IMR-90 (cell line): ENCODE data around the gene SET. TPM values are rescaled to one million over a fixed set of nuclear protein-coding genes. Genes with fewer than 3 reads are reported as not detected.

Source experiments
- ATAC-seq: fragments of 200-7000 bp; cut with Tn5 transposase; 2 replicates; pipeline ENCODE4 v1.9.1; 2020; ENCODE audit warnings: low read depth, mild to moderate bottlenecking, moderate library complexity
- BruUV-seq: library from RNA; stranded (reverse); fragments of 400-500 nt; replicated peaks from 2 replicates; lab custom pipeline; 2021; lab: Mats Ljungman, UMichigan
- CTCF ChIA-PET: fragments of 300-600 bp; formaldehyde crosslinking; extraction: SDS; loops from one replicate; lab custom pipeline; 2021; ENCODE audit warnings: antibody characterized with exemption; lab: Yijun Ruan, JAX
- POLR2A ChIA-PET: fragments of 300-600 bp; sonication (Branson Sonifier 250); formaldehyde crosslinking; loops from one replicate; lab custom pipeline; 2022; ENCODE audit warnings: antibody characterized with exemption; ENCODE audit not compliant: unreplicated experiment; lab: Charles Lee
- DNase-seq: peaks from one replicate; pipeline ENCODE4 v3.0.0; 2013
- H2AFZ ChIP-seq: replicated peaks from 2 replicates; pipeline ENCODE3; 2013; ENCODE audit warnings: low read length, mild to moderate bottlenecking; ENCODE audit not compliant: poor library complexity
- H2AK5ac ChIP-seq: 2 replicates; pipeline ENCODE4 v1.6.1; 2013; ENCODE audit warnings: low read depth, low read length, inconsistent platforms
- H2AK9ac ChIP-seq: replicated peaks from 2 replicates; pipeline ENCODE3; 2013; ENCODE audit warnings: mild to moderate bottlenecking, low read depth, low read length, moderate library complexity; ENCODE audit not compliant: poor library complexity
- H2BK120ac ChIP-seq: 2 replicates; pipeline ENCODE4 v1.6.1; 2013; ENCODE audit warnings: low read depth, low read length, inconsistent platforms
- H2BK15ac ChIP-seq: 3 replicates; pipeline ENCODE4 v1.6.1; 2013; ENCODE audit warnings: low read depth, low read length, inconsistent platforms
- H2BK20ac ChIP-seq: 2 replicates; pipeline ENCODE4 v1.6.1; 2013; ENCODE audit warnings: low read depth, mild to moderate bottlenecking, inconsistent platforms, low read length, moderate library complexity
- H2BK5ac ChIP-seq: 2 replicates; pipeline ENCODE4 v1.6.1; 2013; ENCODE audit warnings: mild to moderate bottlenecking, low read depth, low read length, inconsistent platforms; ENCODE audit not compliant: poor library complexity, severe bottlenecking
- H3K14ac ChIP-seq: replicated peaks from 2 replicates; pipeline ENCODE4 v1.6.1; 2013; ENCODE audit warnings: low read depth, low read length, inconsistent platforms
- H3K18ac ChIP-seq: 2 replicates; pipeline ENCODE4 v1.6.1; 2013; ENCODE audit warnings: low read depth, low read length, control low read depth
- H3K23ac ChIP-seq: 2 replicates; pipeline ENCODE4 v1.6.1; 2013; ENCODE audit warnings: low read depth, low read length, inconsistent platforms
- H3K27ac ChIP-seq: 2 replicates; pipeline ENCODE4 v1.5.1; 2013; ENCODE audit warnings: mild to moderate bottlenecking, control low read depth, low read length; ENCODE audit not compliant: insufficient read depth
- H3K27me3 ChIP-seq: 2 replicates; pipeline ENCODE4 v1.6.1; 2013; ENCODE audit warnings: low read length; ENCODE audit not compliant: control insufficient read depth, insufficient read depth
- H3K36me3 ChIP-seq: 2 replicates; pipeline ENCODE4 v1.6.1; 2013; ENCODE audit warnings: low read length, mixed read lengths; ENCODE audit not compliant: control insufficient read depth, insufficient read depth
- H3K4ac ChIP-seq: 2 replicates; pipeline ENCODE4 v1.6.1; 2013; ENCODE audit warnings: low read depth, low read length, inconsistent platforms
- H3K4me1 ChIP-seq: 2 replicates; pipeline ENCODE4 v1.6.1; 2013; ENCODE audit warnings: low read length, mixed read lengths; ENCODE audit not compliant: control insufficient read depth, insufficient read depth
- H3K4me2 ChIP-seq: 2 replicates; pipeline ENCODE4 v1.6.1; 2013; ENCODE audit warnings: low read depth, mild to moderate bottlenecking, control low read depth, low read length, moderate library complexity
- H3K4me3 ChIP-seq: 2 replicates; pipeline ENCODE4 v1.5.1; 2013; ENCODE audit warnings: low read depth, mild to moderate bottlenecking, control low read depth, low read length, moderate library complexity; ENCODE audit not compliant: insufficient read depth
- H3K56ac ChIP-seq: 2 replicates; pipeline ENCODE4 v1.6.1; 2013; ENCODE audit warnings: low read length, inconsistent platforms; ENCODE audit not compliant: insufficient read depth; ENCODE audit errors: extremely low read depth
- H3K79me1 ChIP-seq, 2 experiments: 2 replicates each; pipeline ENCODE4 v1.6.1; 2013; ENCODE audit warnings: low read length in 2 of 2, inconsistent platforms in 1 of 2, low read depth in 1 of 2
- H3K9ac ChIP-seq: 2 replicates; pipeline ENCODE4 v1.6.1; 2013; ENCODE audit warnings: low read depth, low read length, control low read depth
- H3K9me1 ChIP-seq: 2 replicates; pipeline ENCODE4 v1.6.1; 2013; ENCODE audit warnings: low read length, inconsistent platforms; ENCODE audit not compliant: insufficient read depth
- H3K9me3 ChIP-seq: 2 replicates; pipeline ENCODE4 v1.6.1; 2013; ENCODE audit warnings: low read length; ENCODE audit not compliant: control insufficient read depth, insufficient read depth
- H4K20me1 ChIP-seq: 2 replicates; pipeline ENCODE4 v1.6.1; 2013; ENCODE audit warnings: low read length, inconsistent platforms; ENCODE audit not compliant: insufficient read depth
- H4K5ac ChIP-seq: 2 replicates; pipeline ENCODE4 v1.6.1; 2013; ENCODE audit warnings: mild to moderate bottlenecking, low read depth, low read length, control low read depth
- H4K8ac ChIP-seq, 2 experiments: 2 replicates each; pipeline ENCODE4 v1.6.1; 2013; ENCODE audit warnings: low read depth in 2 of 2, low read length in 2 of 2, control low read depth in 1 of 2, inconsistent platforms in 1 of 2
- H4K91ac ChIP-seq: 2 replicates; pipeline ENCODE4 v1.6.1; 2013; ENCODE audit warnings: low read depth, low read length, inconsistent platforms; ENCODE audit not compliant: insufficient read depth
- BHLHE40 ChIP-seq: fragments of 150-350 bp; IDR thresholded peaks from 2 replicates; pipeline ENCODE4 v1.6.1; 2016; ENCODE audit warnings: mild to moderate bottlenecking, low read depth, low read length
- CEBPB ChIP-seq: IDR thresholded peaks from 2 replicates; pipeline ENCODE4 v1.6.1; 2012; ENCODE audit warnings: low read depth, low read length, improper control_type of control experiment
- CHD1 ChIP-seq: IDR thresholded peaks from 2 replicates; pipeline ENCODE4 v1.6.1; 2012; ENCODE audit warnings: low read depth, low read length, improper control_type of control experiment
- CTCF ChIP-seq: conservative IDR thresholded peaks from 2 replicates; pipeline ENCODE4 v1.5.1; 2012; ENCODE audit warnings: mild to moderate bottlenecking, low read depth, low read length, improper control_type of control experiment
- ELK1 ChIP-seq: fragments of 150-350 bp; IDR thresholded peaks from 2 replicates; pipeline ENCODE4 v1.6.1; 2016; ENCODE audit warnings: low read depth, mild to moderate bottlenecking, low read length, moderate library complexity, borderline replicate concordance
- FOS ChIP-seq: fragments of 150-350 bp; IDR thresholded peaks from 2 replicates; pipeline ENCODE4 v1.6.1; 2016; ENCODE audit warnings: low read depth, low read length
- MAFK ChIP-seq: IDR thresholded peaks from 2 replicates; pipeline ENCODE4 v1.6.1; 2012; ENCODE audit warnings: low read depth, low read length, improper control_type of control experiment
- MAZ ChIP-seq: IDR thresholded peaks from 2 replicates; pipeline ENCODE4 v1.6.1; 2012; ENCODE audit warnings: low read depth, mild to moderate bottlenecking, low read length, improper control_type of control experiment, moderate library complexity, borderline replicate concordance
- MXI1 ChIP-seq: IDR thresholded peaks from 2 replicates; pipeline ENCODE4 v1.6.1; 2012; ENCODE audit warnings: low read depth, mild to moderate bottlenecking, low read length, moderate library complexity, borderline replicate concordance
- NFE2L2 ChIP-seq: fragments of 150-350 bp; IDR thresholded peaks from 2 replicates; pipeline ENCODE4 v1.6.1; 2016; ENCODE audit warnings: low read depth, mild to moderate bottlenecking, low read length
- POLR2A ChIP-seq: IDR thresholded peaks from 2 replicates; pipeline ENCODE4 v1.6.1; 2012; ENCODE audit warnings: mild to moderate bottlenecking, low read depth, low read length
- RAD21 ChIP-seq: IDR thresholded peaks from 2 replicates; pipeline ENCODE4 v1.6.1; 2012; ENCODE audit warnings: low read length, improper control_type of control experiment
- RCOR1 ChIP-seq: IDR thresholded peaks from 2 replicates; pipeline ENCODE4 v1.6.1; 2012; ENCODE audit warnings: mild to moderate bottlenecking, low read length, improper control_type of control experiment; ENCODE audit not compliant: insufficient replicate concordance
- RFX5 ChIP-seq: IDR thresholded peaks from 2 replicates; pipeline ENCODE4 v1.8.0; 2012; ENCODE audit warnings: low read depth, mild to moderate bottlenecking, low read length, moderate library complexity
- SMC3 ChIP-seq: fragments of 150-350 bp; IDR thresholded peaks from 2 replicates; pipeline ENCODE4 v1.6.1; 2016; ENCODE audit warnings: low read depth, mild to moderate bottlenecking, antibody characterized with exemption, low read length, moderate library complexity
- USF2 ChIP-seq: fragments of 150-350 bp; IDR thresholded peaks from 2 replicates; pipeline ENCODE4 v1.6.1; 2017; ENCODE audit warnings: mild to moderate bottlenecking, antibody characterized with exemption, low read length, low read depth
- WGBS, 2 experiments: methylation state at CpG; one replicate each; pipeline versions ENCODE4 v1.1.5 to v1.1.7; 2013; ENCODE audit warnings: missing lambda C conversion rate in 2 of 2; ENCODE audit not compliant: insufficient read length in 1 of 2; ENCODE audit errors: extremely low coverage in 2 of 2; 5-methylcytosine and 5-hydroxymethylcytosine counted together
- dilution Hi-C: fragments of 300-500 bp; cut with HindIII; formaldehyde crosslinking; loops from one replicate; pipeline ENCODE4 v1.14.3; 2018; ENCODE audit warnings: low sequenced_read_pairs; ENCODE audit not compliant: unreplicated experiment
- in situ Hi-C: fragments of 300-500 bp; cut with MboI; formaldehyde crosslinking; loops from 3 replicates; pipeline ENCODE4 v1.14.3; 2019; ENCODE audit warnings: low sequenced_read_pairs, inconsistent platforms, mixed read lengths
- intact Hi-C: fragments of 100-400 bp; cut with micrococcal nuclease; formaldehyde crosslinking; loops from 2 replicates; pipeline ENCODE4 v1.10.0; 2022
- polyA plus RNA-seq, 3 experiments: library from polyadenylated mRNA; depleted of rRNA; stranded (reverse); fragments of >200 nt; gene quantifications; 2 replicates each; pipeline ENCODE4 v1.2.3, GENCODE V29; 2012; ENCODE audit warnings: low replicate concordance in 1 of 3
- total RNA-seq: library from RNA; depleted of rRNA; stranded (reverse); fragments of >200 nt; gene quantifications from 2 replicates; pipeline ENCODE4 v1.2.3, GENCODE V29; 2012

SET gene
- total and polyA plus RNA-seq, 2 of the 4 experiments (the other 2 are of a cell fraction), result 104 to 182 TPM

- H3K27me3 ChIP-seq, result no peaks in the 10 kb centered on the region
- dilution Hi-C loops, result no loop called here
- WGBS, 2 experiments, result 84% methylated on average over 8 of the region's 27 CpGs; no CpG with 5 or more reads in 1 of the 2 experiments
These were observed 40.9 kb downstream of the SET start for GRCh38 chr9:128729766-128730517.

More at GRCh38 chr9:128729766-128730517, 40.9 kb downstream of the SET start:
- H2BK120ac ChIP-seq, result no peak overlapping the region
- intact Hi-C loops, result no loop called here
- peaks cover 6% of the 10 kb centered on the region; the same call in 1 of the 2 replicates for H3K9me1 ChIP-seq
- H3K56ac ChIP-seq, result no peak overlapping the region
- no peak overlapping the region for H2BK20ac ChIP-seq
- peaks cover 2% of the 10 kb centered on the region; the same call in 1 of the 2 replicates for H3K4me1 ChIP-seq
- no peak overlapping the region for H2AK9ac ChIP-seq
- H2BK5ac ChIP-seq, result no peak overlapping the region
- no peak overlapping the region for H3K4ac ChIP-seq
- DNase-seq (no peak), ATAC-seq (no peak)
- no peak overlapping the region for H3K27ac ChIP-seq
- H3K9me3 ChIP-seq, result no peaks in the 10 kb centered on the region
- BruUV-seq, result no TSS peak
- no peak overlapping the region for H3K4me2 ChIP-seq
- in situ Hi-C loops, result no loop called here
- no peak overlapping the region for H2BK15ac ChIP-seq
- ChIA-PET CTCF (no interaction called here), POLR2A (no interaction called here)
- H3K36me3 ChIP-seq, result peaks cover 17% of the 10 kb centered on the region
- H4K5ac ChIP-seq, result no peak overlapping the region
- H4K20me1 ChIP-seq, result no peaks in the 10 kb centered on the region; the same call in 1 of the 2 replicates
- H3K4me3 ChIP-seq, result no peak overlapping the region
- no peaks in the 10 kb centered on the region for H3K79me1 ChIP-seq
- H3K23ac ChIP-seq, result no peak overlapping the region
- H2AFZ ChIP-seq, result no peak overlapping the region
- H4K91ac ChIP-seq, result no peak overlapping the region
- no peak overlapping the region for H3K9ac ChIP-seq
- H3K18ac ChIP-seq, result no peak overlapping the region
- no peak overlapping the region for H2AK5ac ChIP-seq
- no peak for TF ChIP-seq POLR2A
- TF ChIP-seq CTCF, result no peak
- no peak for TF ChIP-seq RAD21
- no peak for TF ChIP-seq SMC3
- TF ChIP-seq NFE2L2, result no peak
- no peak for TF ChIP-seq MAZ
- no peak for TF ChIP-seq MXI1
- TF ChIP-seq USF2, result no peak
- TF ChIP-seq ELK1, result no peak
- no peak for TF ChIP-seq RFX5
- TF ChIP-seq RCOR1, result no peak
- no peak for TF ChIP-seq BHLHE40
- no peak for TF ChIP-seq MAFK
- TF ChIP-seq CHD1, result no peak
- no peak for TF ChIP-seq CEBPB
- no peak for TF ChIP-seq FOS
- no peak overlapping the region for H4K8ac ChIP-seq
- no peak overlapping the region for H3K14ac ChIP-seq
